Jurkat, Clone E6-1 (cell line): ENCODE measurements around the gene ZNF765.
"Not testable (repeated sequence)": the region's sequence is repeated elsewhere in the genome, so short reads cannot be mapped to it uniquely, and the experiment has no call there.

ENCODE experiments used
- DNase-seq: peaks from one replicate; pipeline ENCODE4 v3.0.0-alpha.2; 2011; ENCODE audit warnings: low read depth, low spot score
- H3K4me3 ChIP-seq: 2 replicates; pipeline ENCODE4 v1.5.1; 2011; ENCODE audit warnings: mild to moderate bottlenecking, low read length, control low read depth, moderate library complexity

Gene ZNF765

GRCh38 chr19:53409505-53410204, 14.7 kb downstream of the ZNF765 start:
- no peak overlapping the region for H3K4me3 ChIP-seq
- no peak for DNase-seq

GRCh38 chr19:53420520-53421315, 25.8 kb downstream of the ZNF765 start:
- not testable (repeated sequence) for H3K4me3 ChIP-seq, DNase-seq

GRCh38 chr19:53422551-53422950, 27.6 kb downstream of the ZNF765 start:
- DNase-seq: no peak

GRCh38 chr19:53423074-53423473, 28.1 kb downstream of the ZNF765 start:
- H3K4me3 ChIP-seq, DNase-seq: not testable (repeated sequence)

More at GRCh38 chr19:53422551-53422950, 27.6 kb downstream of the ZNF765 start:
- H3K4me3 ChIP-seq: no peak overlapping the region

- not testable (repeated sequence) for DNase-seq, H3K4me3 ChIP-seq
These were observed 28.7 kb downstream of the ZNF765 start for GRCh38 chr19:53423680-53424079.

- DNase-seq: peak; percentile 30
These were observed 30.1 kb downstream of the ZNF765 start for GRCh38 chr19:53424968-53425597.

GRCh38 chr19:53431399-53432087, 36.6 kb downstream of the ZNF765 start, which contains the start of gene ZNF761:
ZNF761 (plus strand) TSS chr19:53431984; CDS start chr19:53447269, 15,285 bp downstream.
- DNase-seq: peak; percentile 81
- H3K4me3 ChIP-seq: peak within 1 kb of the TSS; percentile 82

More at GRCh38 chr19:53424968-53425597, 30.1 kb downstream of the ZNF765 start:
- H3K4me3 ChIP-seq: no peak overlapping the region

GRCh38 chr19:53432088-53432661, 37.2 kb downstream of the ZNF765 start:
- DNase-seq: no peak
- H3K4me3 ChIP-seq: peak overlapping the region; percentile 82

- H3K4me3 ChIP-seq, DNase-seq: not testable (repeated sequence)
These were observed 48.9 kb downstream of the ZNF765 start for GRCh38 chr19:53443809-53444208.

- DNase-seq, H3K4me3 ChIP-seq: not testable (repeated sequence)
These were observed 52.2 kb downstream of the ZNF765 start for GRCh38 chr19:53447196-53447595.

GRCh38 chr19:53455828-53456227, 60.9 kb downstream of the ZNF765 start:
- H3K4me3 ChIP-seq: no peak overlapping the region
- no peak for DNase-seq

GRCh38 chr19:53460131-53460721, 65.3 kb downstream of the ZNF765 start:
- DNase-seq, H3K4me3 ChIP-seq: not testable (repeated sequence)

- no peak overlapping the region for H3K4me3 ChIP-seq
- DNase-seq: no peak
These were observed 66.9 kb downstream of the ZNF765 start for GRCh38 chr19:53461866-53462265.

GRCh38 chr19:53462861-53463260, 67.9 kb downstream of the ZNF765 start:
- H3K4me3 ChIP-seq: no peak overlapping the region
- no peak for DNase-seq

- no peak overlapping the region for H3K4me3 ChIP-seq
- no peak for DNase-seq
These were observed 68.3 kb downstream of the ZNF765 start for GRCh38 chr19:53463263-53463662.

- no peak for DNase-seq
- peak overlapping the region; percentile 66 for H3K4me3 ChIP-seq
These were observed 72.0 kb downstream of the ZNF765 start for GRCh38 chr19:53466726-53467484.

- DNase-seq: peak; percentile 68
These were observed 72.7 kb downstream of the ZNF765 start, which contains the start of gene ZNF813 for GRCh38 chr19:53467485-53468262. ZNF813 (plus strand) TSS chr19:53467733; CDS start chr19:53483823, 16,090 bp downstream.

More at GRCh38 chr19:53467485-53468262, 72.7 kb downstream of the ZNF765 start, which contains the start of gene ZNF813:
- H3K4me3 ChIP-seq: peak within 1 kb of the TSS; percentile 66
